HepG2 (cell line): ENCODE data around the gene MOCS1. TPM values are rescaled to one million over a fixed set of nuclear protein-coding genes. Genes with fewer than 3 reads are reported as not detected.

ENCODE experiments used
- ATAC-seq: fragments of 200-7000 bp; cut with Tn5 transposase; 3 replicates; pipeline ENCODE4 v1.9.1; 2020; ENCODE audit warnings: mild to moderate bottlenecking, moderate library complexity
- BruUV-seq: library from RNA; stranded (reverse); fragments of 400-500 nt; replicated peaks from 2 replicates; lab custom pipeline; 2021; lab: Mats Ljungman, UMichigan
- CTCF ChIA-PET: fragments of 300-600 bp; formaldehyde crosslinking; extraction: SDS; loops from one replicate; lab custom pipeline; 2021; ENCODE audit warnings: low total read pairs, inconsistent platforms, low intra/inter-chr PET ratio; lab: Yijun Ruan, JAX
- POLR2A ChIA-PET: fragments of 350-600 bp; sonication (Branson Sonifier 250); formaldehyde crosslinking; loops from one replicate; lab custom pipeline; 2020; ENCODE audit warnings: antibody characterized with exemption, inconsistent platforms; lab: Yijun Ruan, JAX
- DNase-seq: peaks from one replicate; pipeline ENCODE4 v3.0.0-alpha.2; 2015; ENCODE audit warnings: low spot score
- FAIRE-seq: peaks from 3 replicates; lab custom pipeline; 2011; peaks lifted over from hg19 to GRCh38; lab: Jason Lieb, UNC
- H2AFZ ChIP-seq: one replicate; pipeline ENCODE4 v1.6.1; 2011; ENCODE audit warnings: low read length, inconsistent platforms
- H3K27ac ChIP-seq: fragments of 300-600 bp; 3 replicates; pipeline ENCODE4 v1.8.0; 2011; ENCODE audit warnings: mixed run types, mild to moderate bottlenecking, mixed read lengths, low read length, inconsistent platforms; ENCODE audit not compliant: insufficient read depth; ENCODE audit errors: extremely low read length
- H3K27me3 ChIP-seq, 2 experiments: fragments of 200-600 bp in 1 of 2; 2 replicates in 1 of 2; 3 replicates in 1 of 2; pipeline versions ENCODE4 v1.6.0 to v1.8.0; 2011; ENCODE audit warnings: low read length in 2 of 2, mild to moderate bottlenecking in 2 of 2, moderate library complexity in 2 of 2, inconsistent platforms in 1 of 2; ENCODE audit not compliant: insufficient read depth in 2 of 2, control insufficient read depth in 1 of 2
- H3K36me3 ChIP-seq, 2 experiments: fragments of 200-600 bp in 1 of 2; replicated peaks in 1 of 2; 2 replicates in 1 of 2; 3 replicates in 1 of 2; pipeline versions ENCODE4 v1.5.1 to v1.8.0; 2011; ENCODE audit warnings: low read length in 2 of 2, inconsistent platforms in 1 of 2; ENCODE audit not compliant: insufficient read depth in 2 of 2, control insufficient read depth in 1 of 2
- H3K4me1 ChIP-seq: 2 replicates; pipeline ENCODE4 v1.5.1; 2012; ENCODE audit warnings: low read length, inconsistent platforms; ENCODE audit not compliant: insufficient read depth
- H3K4me2 ChIP-seq: 2 replicates; pipeline ENCODE4 v1.6.0; 2011; ENCODE audit warnings: low read depth, low read length, inconsistent platforms
- H3K4me3 ChIP-seq, 3 experiments: fragments of 200-600 bp in 1 of 3; sonication (generic), shearing (Covaris generic) in 1 of 3; replicated peaks in 1 of 3; 2 replicates each; pipeline ENCODE4 v1.5.1; 2011 to 2016; ENCODE audit warnings: low read length in 3 of 3, inconsistent platforms in 2 of 3, low read depth in 2 of 3, mild to moderate bottlenecking in 2 of 3, control low read depth in 1 of 3, mixed read lengths in 1 of 3; ENCODE audit not compliant: insufficient read depth in 1 of 3
- H3K79me2 ChIP-seq: one replicate; pipeline ENCODE4 v1.6.1; 2011; ENCODE audit warnings: low read length, inconsistent platforms; ENCODE audit not compliant: insufficient read depth
- H3K9ac ChIP-seq: 2 replicates; pipeline ENCODE4 v1.6.0; 2011; ENCODE audit warnings: mild to moderate bottlenecking, low read depth, low read length, inconsistent platforms; ENCODE audit not compliant: insufficient read depth
- H3K9me3 ChIP-seq: 2 replicates; pipeline ENCODE4 v1.5.1; 2012; ENCODE audit warnings: mild to moderate bottlenecking, low read length
- H4K20me1 ChIP-seq: 2 replicates; pipeline ENCODE4 v1.6.0; 2011; ENCODE audit warnings: inconsistent platforms, mild to moderate bottlenecking, low read length, moderate library complexity; ENCODE audit not compliant: insufficient read depth
- FOXP1 ChIP-seq, 2 experiments: fragments of 450-650 bp in 1 of 2; IDR thresholded peaks; 2 replicates each; pipeline ENCODE4 v1.6.1; 2017 to 2018; ENCODE audit warnings: antibody characterized with exemption in 1 of 2
- HMGXB4 ChIP-seq, 2 experiments: sonication (generic) in 1 of 2; formaldehyde crosslinking in 1 of 2; IDR thresholded peaks; 2 replicates each; pipeline versions ENCODE4 v1.4.0 to v1.6.1; 2018 to 2020; ENCODE audit warnings: missing genetic modification reagents in 2 of 2, borderline replicate concordance in 1 of 2, low read depth in 1 of 2, mild to moderate bottlenecking in 1 of 2, missing biosample characterization in 1 of 2
- KAT8 ChIP-seq: IDR thresholded peaks from 2 replicates; pipeline ENCODE4 v1.6.1; 2016; ENCODE audit warnings: missing genetic modification reagents, missing compliant biosample characterization
- KLF16 ChIP-seq, 2 experiments: sonication (generic) in 1 of 2; formaldehyde crosslinking in 1 of 2; IDR thresholded peaks; 2 replicates each; pipeline versions ENCODE4 v1.6.1 to v1.8.0; 2016 to 2023; ENCODE audit warnings: missing genetic modification reagents in 2 of 2, missing compliant biosample characterization in 1 of 2
- RAD21 ChIP-seq: fragments of 450-650 bp; formaldehyde crosslinking; IDR thresholded peaks from 2 replicates; pipeline ENCODE4 v1.5.0; 2020; ENCODE audit warnings: mild to moderate bottlenecking
- RXRA ChIP-seq: sonication (generic); formaldehyde crosslinking; IDR thresholded peaks from 2 replicates; pipeline ENCODE4 v1.5.1; 2020; ENCODE audit warnings: missing genetic modification reagents
- SRSF1 ChIP-seq: fragments of 200-400 bp; formaldehyde crosslinking; optimal IDR thresholded peaks from 2 replicates; pipeline ENCODE3; 2017; ENCODE audit warnings: mild to moderate bottlenecking, low read depth, low read length, moderate library complexity
- SRSF4 ChIP-seq: fragments of 200-400 bp; formaldehyde crosslinking; IDR thresholded peaks from one replicate; pipeline ENCODE4 v1.6.1; 2018; ENCODE audit warnings: mild to moderate bottlenecking, low read depth, low read length, moderate library complexity; ENCODE audit not compliant: poor library complexity, severe bottlenecking
- ZBTB43 ChIP-seq: sonication (generic); formaldehyde crosslinking; conservative IDR thresholded peaks from 2 replicates; pipeline ENCODE4 v1.4.0; 2020; ENCODE audit warnings: missing genetic modification reagents
- ZFP37 ChIP-seq: sonication (generic); formaldehyde crosslinking; IDR thresholded peaks from 2 replicates; pipeline ENCODE4 v1.4.0; 2020; ENCODE audit warnings: missing genetic modification reagents, borderline replicate concordance
- ZNF260 ChIP-seq: sonication (generic); formaldehyde crosslinking; IDR thresholded peaks from 2 replicates; pipeline ENCODE4 v1.4.0; 2020; ENCODE audit warnings: missing genetic modification reagents, low read depth, mild to moderate bottlenecking, borderline replicate concordance
- ZNF431 ChIP-seq: sonication (generic); formaldehyde crosslinking; IDR thresholded peaks from 2 replicates; pipeline ENCODE4 v1.9.0; 2022; ENCODE audit warnings: missing genetic modification reagents, low read depth, mild to moderate bottlenecking, borderline replicate concordance
- ZNF441 ChIP-seq: sonication (generic); formaldehyde crosslinking; IDR thresholded peaks from 2 replicates; pipeline ENCODE4 v1.7.0; 2021; ENCODE audit warnings: missing genetic modification reagents, borderline replicate concordance
- ZNF597 ChIP-seq: sonication (generic); formaldehyde crosslinking; IDR thresholded peaks from 2 replicates; pipeline ENCODE4 v1.5.0; 2020; ENCODE audit warnings: missing genetic modification reagents
- WGBS: methylation state at CpG from one replicate; pipeline ENCODE4 v1.1.6; 2017; ENCODE audit warnings: low lambda C conversion rate; 5-methylcytosine and 5-hydroxymethylcytosine counted together
- in situ Hi-C: cut with HindIII; loops from 2 replicates; pipeline ENCODE4 v1.10.0; 2017; ENCODE audit warnings: low pct_unique_long_range_greater_than_20kb; ENCODE audit not compliant: extremely low pct_ligation_motif_present
- intact Hi-C: fragments of 100-400 bp; cut with micrococcal nuclease; formaldehyde crosslinking; loops from one replicate; pipeline ENCODE4 v1.10.0; 2022; ENCODE audit not compliant: unreplicated experiment
- polyA plus RNA-seq, 8 experiments: library from polyadenylated mRNA; depleted of rRNA in 3 of 8; stranded (reverse) in 7 of 8; unstranded in 1 of 8; fragments of >200 nt; fragmentation: Illumina TruSeq in 4 of 8; extraction: Trizol in 4 of 8; gene quantifications; 2 replicates each; pipeline versions ENCODE4 v1.2.1 to v1.2.3, GENCODE V29; 2011 to 2016; ENCODE audit warnings: low read depth in 4 of 8, missing spikeins in 1 of 8, mixed read lengths in 1 of 8; ENCODE audit not compliant: insufficient read depth in 1 of 8
- total RNA-seq, 5 experiments: library from RNA; depleted of rRNA; stranded (reverse); fragments of >200 nt; fragmentation: Illumina TruSeq; extraction: Trizol; gene quantifications; 2 replicates each; pipeline ENCODE4 v1.2.3, GENCODE V29; 2016; ENCODE audit warnings: low read depth in 1 of 5
- TF ChIP-seq, protein P1 (sequence below): sonication (generic); formaldehyde crosslinking; IDR thresholded peaks from 2 replicates; pipeline ENCODE4 v1.8.1; 2022; ENCODE audit warnings: mild to moderate bottlenecking, missing genetic modification reagents

MOCS1 gene
- total and polyA plus RNA-seq, 2 of the 13 experiments (the other 11 are each of a cell fraction or from before 2014, with no cell fraction given): 5.3 to 11.7 TPM

DNA sequence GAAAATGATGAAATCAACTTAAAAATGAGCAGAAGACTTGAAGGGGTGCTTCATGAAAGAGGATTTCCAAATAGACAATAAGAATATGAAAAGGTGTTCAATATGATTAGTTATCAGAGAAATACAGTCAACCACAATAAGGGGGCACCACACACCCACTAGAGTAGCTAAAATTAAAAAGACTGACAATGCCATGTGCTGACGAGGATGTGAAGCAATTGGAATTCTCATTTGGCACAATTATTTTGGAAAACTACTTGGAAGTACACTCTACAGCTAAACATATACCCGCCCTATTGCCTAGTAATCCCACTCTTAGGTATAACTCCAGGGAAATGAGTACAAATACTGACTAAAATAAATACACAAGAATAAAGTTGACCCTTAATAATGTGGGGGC lies 45.0 kb downstream of the MOCS1 start (continued):
- TF ChIP-seq FOXP1 (IDR thresholded peaks at IDR 0.05): no peak
- TF ChIP-seq FOXP1 (CRISPR knock-in tag; IDR thresholded peaks at IDR 0.05): no peak
- TF ChIP-seq KAT8 (CRISPR knock-in tag): no peak
- no peak for TF ChIP-seq KLF16 (CRISPR knock-in tag; IDR thresholded peaks at IDR 0.05)
- TF ChIP-seq RAD21 (CRISPR knock-in tag): no peak
- TF ChIP-seq SRSF4: no peak
- TF ChIP-seq, all 625 proteins: peak for 0

DNA sequence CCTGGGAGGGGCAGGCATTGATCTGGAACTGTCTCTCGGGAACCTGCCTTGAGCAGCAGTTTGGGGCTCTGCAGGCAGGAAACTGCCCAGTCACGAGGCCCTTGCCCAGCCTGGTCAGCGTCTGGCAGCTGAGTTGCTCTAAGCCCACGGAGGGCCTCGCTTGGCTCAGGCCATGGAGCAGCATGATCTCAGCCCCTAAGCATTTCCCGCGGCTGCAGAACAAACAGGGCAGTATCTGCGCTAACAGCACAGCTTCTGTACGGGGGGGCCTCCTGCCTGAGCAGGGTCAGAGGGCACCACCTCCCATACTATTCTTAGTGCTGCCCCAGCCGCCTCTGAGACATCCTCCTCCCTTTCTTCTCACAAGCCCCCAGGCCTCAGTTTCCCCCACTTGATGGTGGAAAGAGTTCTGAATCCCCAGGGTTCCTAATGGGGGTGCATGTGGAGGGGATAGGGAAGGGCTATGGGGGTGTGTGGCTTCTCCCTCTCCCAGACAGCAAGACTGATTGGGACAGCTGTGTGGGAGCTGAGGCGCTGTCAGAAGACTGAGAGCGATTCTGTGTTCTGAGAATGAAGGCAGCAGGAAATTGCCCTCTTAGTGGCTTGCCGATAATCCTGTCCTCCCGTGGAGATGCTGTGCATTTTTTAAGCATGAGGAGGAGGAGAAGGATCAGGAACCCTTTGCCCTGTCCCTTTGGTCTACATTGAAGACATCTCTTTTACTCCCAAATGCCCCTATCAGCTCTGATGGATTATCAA lies 46.4 kb downstream of the MOCS1 start:
- H3K27ac ChIP-seq: no peak overlapping the region
- WGBS: 31% methylated on average over 7 of the region's 14 CpGs
- no peak for TF ChIP-seq ZNF260 (CRISPR knock-in tag)
- TF ChIP-seq ZFP37 (CRISPR knock-in tag): peak; percentile 59; the same call in 1 of the 2 replicates
- TF ChIP-seq RXRA (CRISPR knock-in tag): peak; percentile 63
- TF ChIP-seq, protein P1, sequence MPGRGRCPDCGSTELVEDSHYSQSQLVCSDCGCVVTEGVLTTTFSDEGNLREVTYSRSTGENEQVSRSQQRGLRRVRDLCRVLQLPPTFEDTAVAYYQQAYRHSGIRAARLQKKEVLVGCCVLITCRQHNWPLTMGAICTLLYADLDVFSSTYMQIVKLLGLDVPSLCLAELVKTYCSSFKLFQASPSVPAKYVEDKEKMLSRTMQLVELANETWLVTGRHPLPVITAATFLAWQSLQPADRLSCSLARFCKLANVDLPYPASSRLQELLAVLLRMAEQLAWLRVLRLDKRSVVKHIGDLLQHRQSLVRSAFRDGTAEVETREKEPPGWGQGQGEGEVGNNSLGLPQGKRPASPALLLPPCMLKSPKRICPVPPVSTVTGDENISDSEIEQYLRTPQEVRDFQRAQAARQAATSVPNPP (CRISPR knock-in tag): no peak
- TF ChIP-seq SRSF1: peak; percentile 82
- TF ChIP-seq ZNF431 (CRISPR knock-in tag): peak; percentile 84; the same call in 1 of the 2 replicates
- TF ChIP-seq ZNF441 (CRISPR knock-in tag): peak; percentile 65; the same call in 1 of the 2 replicates
- TF ChIP-seq ZBTB43 (CRISPR knock-in tag): 0 out of 2 replicates have a peak, but pooled peaks have one; percentile 22
- 0 out of 4 replicates have a peak, but pooled peaks of 1 of the 2 experiments have one; percentile 42 for TF ChIP-seq HMGXB4 (CRISPR knock-in tag; IDR thresholded peaks at IDR 0.05; ENCODE audit: borderline replicate concordance in 1 of 2, low read depth in 1 of 2)
- TF ChIP-seq ZNF597 (CRISPR knock-in tag): no peak

More for the DNA sequence above, 46.4 kb downstream of the MOCS1 start:
- no TSS peak for BruUV-seq
- in situ Hi-C loops (loop anchor here (10.0 kb wide), 1 partner anchor 533 kb away; no protein-coding TSS in a partner anchor), intact Hi-C loops (no loop called here)
- ATAC-seq: peak; percentile 94
- Histone ChIP-seq H3K9ac (no peak overlapping the region), H3K9me3 (no peaks in the 10 kb centered on the region), H2AFZ (no peak overlapping the region), H3K4me3 (no peak overlapping the region), H3K36me3 (no peaks in the 10 kb centered on the region), H3K4me1 (peaks cover 25% of the 10 kb centered on the region), H3K79me2 (no peaks in the 10 kb centered on the region), H3K27me3 (peaks cover 0 to 7% of the 10 kb centered on the region in 2 experiments; a peak in 1 of 5 replicates), H3K4me2 (peak overlapping the region; percentile 13; the same call in 1 of the 2 replicates), H4K20me1 (no peaks in the 10 kb centered on the region)
- ChIA-PET CTCF (no interaction called here), POLR2A (interaction anchor here (1.0 kb wide), 1 partner anchor 8 kb away, joined by 3 read pairs; no protein-coding TSS in a partner anchor)
- FAIRE-seq: peak; percentile 28
- DNase-seq: peak; percentile 85
